Esophagus squamous epithelium (tissue), 5 donors: Measurements from ENCODE around the gene ALDH16A1. TPM values are rescaled to one million over a fixed set of nuclear protein-coding genes. Genes with fewer than 3 reads are reported as not detected.
"Not testable (repeated sequence)": the region's sequence is repeated elsewhere in the genome, so short reads cannot be mapped to it uniquely, and the experiment has no call there.

ENCODE experiments used
- DNase-seq: peaks from one replicate; lab custom pipeline; 2025; lab: John Stamatoyannopoulos, UW
- H3K27ac ChIP-seq, 4 donors: fragments of 200-600 bp; sonication (generic); one replicate each; pipeline ENCODE4 v1.5.1; 2016 to 2019; ENCODE audit warnings: mild to moderate bottlenecking in 1 of 4
- H3K27me3 ChIP-seq, 4 donors: fragments of 200-600 bp; sonication (generic); 1 replicate in 3 of 4; 2 replicates in 1 of 4; pipeline versions ENCODE4 v1.5.1 to v1.6.0; 2017 to 2021; ENCODE audit warnings: antibody characterized with exemption in 1 of 4
- H3K36me3 ChIP-seq, 3 donors: fragments of 200-600 bp; sonication (generic); one replicate each; pipeline ENCODE4 v1.5.1; 2016 to 2019
- H3K4me1 ChIP-seq, 3 donors: fragments of 200-600 bp; sonication (generic); one replicate each; pipeline ENCODE4 v1.5.1; 2017 to 2019
- H3K4me3 ChIP-seq, 4 donors: fragments of 200-600 bp; sonication (generic); 1 replicate in 3 of 4; 2 replicates in 1 of 4; pipeline ENCODE4 v1.5.1; 2016 to 2019; ENCODE audit warnings: mild to moderate bottlenecking in 2 of 4, moderate library complexity in 1 of 4
- H3K9me3 ChIP-seq, 3 donors: fragments of 200-600 bp; sonication (generic); one replicate each; pipeline ENCODE4 v1.5.1; 2016 to 2019
- POLR2A ChIP-seq, 4 donors: fragments of 450-650 bp; IDR thresholded peaks; one replicate each; pipeline ENCODE4 v1.6.1; 2017; ENCODE audit warnings: antibody characterized with exemption in 4 of 4, mild to moderate bottlenecking in 4 of 4, moderate library complexity in 3 of 4
- WGBS, 2 donors: methylation state at CpG; one replicate each; pipeline ENCODE4 v1.1.5; 2018; 5-methylcytosine and 5-hydroxymethylcytosine counted together
- intact Hi-C: fragments of 100-400 bp; cut with DNase I; formaldehyde crosslinking; loops from one replicate; pipeline ENCODE4 v1.15.0; 2022
- total RNA-seq, 4 donors: library from RNA; depleted of rRNA; stranded (reverse); fragments of >200 nt; gene quantifications; one replicate each; pipeline ENCODE4 v1.1.0, GENCODE V29; 2016
- TF ChIP-seq, protein P1 (sequence below), 6 experiments: fragments of 450-650 bp in 4 of 6; fragments of 200-600 bp in 2 of 6; sonication (generic) in 2 of 6; IDR thresholded peaks; one replicate each; pipeline ENCODE4 v1.5.1; 2016 to 2019; ENCODE audit warnings: antibody characterized with exemption in 6 of 6, mild to moderate bottlenecking in 4 of 6, moderate library complexity in 4 of 6
- donor health status: DM: yes; HTN: yes; CAD: no.

ALDH16A1 gene
- total RNA-seq, 4 donors from 2014 or later = 35.9 to 56.5 (median 39.0) TPM

- H3K27ac ChIP-seq = peak overlapping the region; percentile 88 to 95 (median 92)
- peaks cover 0 to 37% (median 0%) of the 10 kb centered on the region in 3 donors for H3K36me3 ChIP-seq
- H3K9me3 ChIP-seq = no peaks in the 10 kb centered on the region
- intact Hi-C loops = no loop called here
- WGBS, 2 donors = 19 to 27% methylated on average over 7 to 15 of the region's 15 CpGs
- peaks cover 10 to 50% (median 40%) of the 10 kb centered on the region in 3 donors for H3K4me1 ChIP-seq
- H3K27me3 ChIP-seq = no peaks in the 10 kb centered on the region
- peak overlapping the region; percentile 7 to 51 (median 27) for H3K4me3 ChIP-seq
- DNase-seq = peak; percentile 82
- peak in 1 of 4 donors; percentile 28 for TF ChIP-seq POLR2A (IDR thresholded peaks at IDR 0.05)
- TF ChIP-seq, protein P1, sequence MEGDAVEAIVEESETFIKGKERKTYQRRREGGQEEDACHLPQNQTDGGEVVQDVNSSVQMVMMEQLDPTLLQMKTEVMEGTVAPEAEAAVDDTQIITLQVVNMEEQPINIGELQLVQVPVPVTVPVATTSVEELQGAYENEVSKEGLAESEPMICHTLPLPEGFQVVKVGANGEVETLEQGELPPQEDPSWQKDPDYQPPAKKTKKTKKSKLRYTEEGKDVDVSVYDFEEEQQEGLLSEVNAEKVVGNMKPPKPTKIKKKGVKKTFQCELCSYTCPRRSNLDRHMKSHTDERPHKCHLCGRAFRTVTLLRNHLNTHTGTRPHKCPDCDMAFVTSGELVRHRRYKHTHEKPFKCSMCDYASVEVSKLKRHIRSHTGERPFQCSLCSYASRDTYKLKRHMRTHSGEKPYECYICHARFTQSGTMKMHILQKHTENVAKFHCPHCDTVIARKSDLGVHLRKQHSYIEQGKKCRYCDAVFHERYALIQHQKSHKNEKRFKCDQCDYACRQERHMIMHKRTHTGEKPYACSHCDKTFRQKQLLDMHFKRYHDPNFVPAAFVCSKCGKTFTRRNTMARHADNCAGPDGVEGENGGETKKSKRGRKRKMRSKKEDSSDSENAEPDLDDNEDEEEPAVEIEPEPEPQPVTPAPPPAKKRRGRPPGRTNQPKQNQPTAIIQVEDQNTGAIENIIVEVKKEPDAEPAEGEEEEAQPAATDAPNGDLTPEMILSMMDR (IDR thresholded peaks at IDR 0.05) = no peak
Measured at GRCh38 chr19:49468746-49469447, 15.9 kb downstream of the ALDH16A1 start.

- Histone ChIP-seq H3K4me1 (peaks cover 15 to 60% (median 44%) of the 10 kb centered on the region in 3 donors), H3K9me3 (no peaks in the 10 kb centered on the region), H3K27ac (peak overlapping the region; percentile 52 to 95 (median 92)), H3K4me3 (no peak overlapping the region), H3K36me3 (peaks cover 0 to 26% (median 0%) of the 10 kb centered on the region in 3 donors), H3K27me3 (no peaks in the 10 kb centered on the region)
- no peak for TF ChIP-seq POLR2A (IDR thresholded peaks at IDR 0.05)
- TF ChIP-seq, protein P1 (IDR thresholded peaks at IDR 0.05) = peak in 4 of 6 experiments; percentile 8 to 43 (median 34)
- DNase-seq = no peak
- WGBS, 2 donors = 66 to 75% methylated on average over 2 to 15 of the region's 25 CpGs
- intact Hi-C loops = no loop called here
Measured at GRCh38 chr19:49469828-49470614, 17.0 kb downstream of the ALDH16A1 start.

DNA sequence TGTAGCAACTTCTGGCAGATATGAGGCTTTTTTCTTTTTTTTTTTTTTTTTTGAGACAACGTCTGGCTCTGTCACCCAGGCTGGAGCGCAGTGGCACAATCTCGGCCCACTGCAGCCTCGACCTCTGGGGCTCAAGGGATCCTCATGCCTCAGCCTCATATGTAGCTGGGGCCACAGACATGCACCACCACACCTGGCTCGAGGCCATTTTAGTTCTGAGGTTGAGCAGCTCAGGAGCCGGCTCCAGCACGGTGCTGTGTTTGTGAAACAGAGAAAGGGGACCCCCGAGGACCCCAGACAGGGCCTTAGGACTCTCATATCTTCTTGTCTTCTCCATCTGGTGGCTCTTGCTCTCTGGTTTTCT lies 17.6 kb downstream of the ALDH16A1 start:
- Histone ChIP-seq H3K27me3 (no peaks in the 10 kb centered on the region), H3K36me3 (peaks cover 0 to 20% (median 0%) of the 10 kb centered on the region in 3 donors), H3K4me1 (peaks cover 15 to 66% (median 44%) of the 10 kb centered on the region in 3 donors), H3K9me3 (no peaks in the 10 kb centered on the region), H3K4me3 (no peak overlapping the region), H3K27ac (peak overlapping the region in 1 of 4 donors; percentile 95)
- DNase-seq = no peak
- WGBS, 2 donors = 0 to 62% methylated on average over 1 to 8 of the region's 8 CpGs
- TF ChIP-seq POLR2A (IDR thresholded peaks at IDR 0.05) = no peak
- intact Hi-C loops = no loop called here

GRCh38 chr19:49472936-49473335 lies 19.9 kb downstream of the ALDH16A1 start:
- Histone ChIP-seq H3K27me3 (no peaks in the 10 kb centered on the region), H3K27ac (peak overlapping the region in 3 of 4 donors; percentile 91 to 95 (median 92)), H3K4me1 (peaks cover 15 to 75% (median 43%) of the 10 kb centered on the region in 3 donors), H3K9me3 (no peaks in the 10 kb centered on the region), H3K36me3 (no peaks in the 10 kb centered on the region), H3K4me3 (no peak overlapping the region)
- no peak for DNase-seq
- TF ChIP-seq, protein P1 (IDR thresholded peaks at IDR 0.05) = no peak
- no peak for TF ChIP-seq POLR2A (IDR thresholded peaks at IDR 0.05)
- intact Hi-C loops = no loop called here
- 55 to 56% methylated on average over 8 to 9 of the region's 9 CpGs for WGBS, 2 donors

DNA sequence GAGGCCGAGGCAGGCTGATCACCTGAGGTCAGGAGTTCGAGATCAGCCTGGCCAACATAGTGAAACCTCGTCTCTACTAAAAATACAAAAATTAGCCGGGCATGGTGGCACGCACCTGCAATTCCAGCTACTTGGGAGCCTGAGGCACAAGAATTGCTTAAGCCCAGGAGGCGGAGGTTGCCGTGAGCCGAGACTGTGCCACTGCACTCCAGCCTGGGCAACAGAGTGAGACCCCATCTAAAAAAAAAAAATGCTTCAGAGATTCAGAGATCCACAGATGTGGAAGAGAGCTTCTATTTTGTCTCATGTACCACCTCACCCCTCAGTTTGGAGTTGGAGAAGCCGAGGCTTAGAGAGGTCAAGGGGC lies 20.5 kb downstream of the ALDH16A1 start:
- 43 to 52% methylated on average over 3 to 6 of the region's 9 CpGs for WGBS, 2 donors
- H3K4me3 ChIP-seq = peak overlapping the region; percentile 82 to 90 (median 86)
- peak overlapping the region; percentile 91 to 95 (median 92) for H3K27ac ChIP-seq
- H3K36me3 ChIP-seq, H3K27me3 ChIP-seq, intact Hi-C loops, H3K9me3 ChIP-seq, DNase-seq: not testable (repeated sequence)
- H3K4me1 ChIP-seq = peaks cover 12 to 69% (median 37%) of the 10 kb centered on the region in 3 donors
